Frontal cortex (tissue), 4 donors: ENCODE results near the gene RBFOX2. TPM values are rescaled to one million over a fixed set of nuclear protein-coding genes. Genes with fewer than 3 reads are reported as not detected.

Source experiments
- DNase-seq, 2 donors: peaks; one replicate each; pipeline ENCODE4 v3.0.0; 2012; ENCODE audit warnings: low spot score in 2 of 2
- FAIRE-seq: peaks from 2 replicates; lab custom pipeline; 2012; peaks lifted over from hg19 to GRCh38; lab: Jason Lieb, UNC
- total RNA-seq: library from RNA; depleted of rRNA; stranded (reverse); fragments of >200 nt; gene quantifications from one replicate; pipeline ENCODE4 v1.2.3, GENCODE V29; 2014
- donor health status: control.
- donor health status: control.
- donor health status: control.

The RBFOX2 gene
- total RNA-seq, 1 donor from 2014 or later, result 390 TPM

DNA sequence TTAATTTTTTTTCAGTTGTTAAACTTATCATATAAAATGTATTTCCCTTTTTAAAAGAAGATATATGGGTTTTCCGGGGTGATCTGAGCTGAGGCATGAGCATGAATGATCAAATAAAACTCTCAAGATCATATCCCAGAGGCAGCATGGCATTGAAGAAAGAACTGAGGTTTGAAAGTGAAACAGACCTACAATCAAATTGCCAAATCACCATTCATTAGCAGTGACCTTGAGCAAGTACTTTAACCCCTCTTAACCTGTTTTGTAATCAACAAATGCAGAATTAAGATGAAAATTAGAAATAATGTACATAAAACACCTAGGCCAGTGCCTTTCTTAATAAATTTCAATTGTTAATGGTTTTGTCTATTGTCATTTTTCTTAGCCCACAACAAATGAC lies 116.0 kb downstream of the RBFOX2 start:
- DNase-seq (no peak), FAIRE-seq (no peak)

DNA sequence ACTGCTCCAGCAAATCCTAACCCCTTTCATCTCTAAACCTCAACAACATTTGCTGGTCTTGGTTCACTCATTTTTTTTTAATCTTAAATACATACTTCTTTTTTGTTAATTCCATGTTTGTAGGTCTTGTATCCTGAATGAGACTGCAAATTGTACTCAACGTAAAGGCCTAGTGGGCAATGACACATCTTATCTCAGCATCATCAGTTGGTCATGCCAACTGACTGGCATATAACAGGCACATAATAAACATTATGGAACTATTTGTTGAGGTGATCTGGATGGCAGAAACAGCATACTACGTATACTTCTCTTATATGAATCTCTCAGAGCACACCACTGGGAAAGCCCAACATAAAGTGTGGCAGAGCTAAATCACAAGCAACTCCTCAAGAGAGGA lies 116.7 kb downstream of the RBFOX2 start:
- DNase-seq (no peak), FAIRE-seq (no peak)

DNA sequence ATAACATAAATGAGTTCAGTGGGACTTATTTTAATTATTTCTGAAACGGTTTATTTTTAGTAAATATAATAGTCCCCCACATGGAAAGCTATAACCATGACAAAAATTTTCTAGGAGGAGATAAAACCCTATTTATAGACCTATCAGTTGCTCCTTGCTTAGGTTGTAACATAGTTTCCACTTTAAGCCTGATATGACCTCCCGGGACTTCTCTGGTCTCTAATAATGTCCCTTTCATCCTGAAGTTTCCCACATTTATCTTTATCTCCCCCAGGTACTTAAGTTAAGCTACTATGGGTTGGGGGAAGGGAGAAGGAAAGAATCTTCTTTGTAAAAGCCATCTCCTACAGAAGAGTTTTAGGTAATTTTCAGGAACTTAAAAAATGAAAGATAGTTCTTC lies 117.7 kb downstream of the RBFOX2 start:
- DNase-seq (no peak), FAIRE-seq (no peak)

DNA sequence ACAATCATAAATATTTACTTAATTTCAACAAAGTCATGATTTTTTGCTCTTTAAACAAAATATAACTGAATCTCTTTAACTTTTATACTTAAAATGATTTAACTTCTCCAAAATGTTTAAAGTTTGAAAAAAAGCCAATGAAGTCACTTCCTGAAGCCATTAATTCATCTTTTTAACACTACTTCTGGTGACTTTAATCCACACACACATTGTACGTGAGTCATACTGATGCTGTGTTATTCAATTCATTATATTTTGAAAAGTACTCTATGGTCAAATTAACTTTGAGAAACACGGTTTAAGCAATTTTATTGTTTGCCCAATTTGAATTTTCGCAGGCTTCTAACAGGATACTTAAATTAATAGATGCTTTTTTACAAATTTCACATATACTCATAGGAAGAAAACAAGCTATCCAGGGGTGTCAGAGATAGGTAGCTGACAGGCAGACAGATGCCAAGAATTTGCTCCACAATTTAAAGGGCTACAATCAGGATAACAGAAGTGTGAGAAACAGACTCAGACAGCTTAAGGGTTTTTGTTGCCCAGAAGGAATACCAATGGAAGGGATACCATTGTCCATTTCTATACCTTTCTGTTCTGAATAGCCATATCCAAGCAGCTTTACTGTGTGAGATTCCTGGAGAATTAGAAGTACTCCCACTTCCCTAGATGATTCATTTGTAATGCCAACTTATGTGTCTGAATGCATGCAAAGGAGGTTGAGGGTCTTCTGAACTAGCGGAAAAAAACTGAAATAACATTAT lies 118.4 kb downstream of the RBFOX2 start:
- no peak for DNase-seq
- FAIRE-seq, result no peak

DNA sequence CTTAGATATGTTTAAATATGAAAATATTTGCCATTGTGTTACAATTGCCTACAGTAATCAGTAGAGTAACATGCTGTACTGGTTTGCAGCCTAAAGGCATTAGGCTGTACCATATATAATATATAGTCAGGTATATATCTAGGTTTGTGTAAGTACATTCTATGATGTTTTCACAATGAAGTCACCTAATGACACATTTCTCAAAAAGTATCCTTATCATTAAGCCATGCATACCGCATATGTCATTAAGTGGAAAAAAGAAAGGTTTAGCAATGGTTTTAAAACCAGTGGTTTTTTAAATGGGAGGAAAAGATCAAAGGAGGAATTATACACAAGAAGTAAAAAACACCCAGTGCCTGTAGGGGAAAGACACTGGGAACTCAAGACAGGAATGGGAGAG lies 122.7 kb downstream of the RBFOX2 start:
- FAIRE-seq (no peak), DNase-seq (no peak)

DNA sequence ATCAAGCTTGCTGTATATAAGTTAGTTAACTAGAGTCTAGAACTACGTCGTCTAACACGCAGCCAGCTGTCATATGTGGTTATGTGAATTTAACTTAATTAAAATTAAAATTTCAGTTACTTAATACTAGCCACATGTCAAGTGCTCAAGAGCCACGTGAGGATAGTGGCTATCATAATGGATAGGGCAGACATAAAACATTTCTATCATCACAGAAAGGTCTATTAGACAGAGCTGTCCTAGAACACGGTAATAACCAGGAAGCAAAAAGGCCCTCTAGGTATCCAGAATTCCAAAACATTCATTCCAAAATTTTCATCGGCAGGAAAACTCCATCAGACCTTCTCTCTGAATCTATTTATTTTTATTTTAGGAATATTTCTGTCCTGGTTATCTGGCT lies 123.9 kb downstream of the RBFOX2 start:
- FAIRE-seq, result no peak
- no peak for DNase-seq

DNA sequence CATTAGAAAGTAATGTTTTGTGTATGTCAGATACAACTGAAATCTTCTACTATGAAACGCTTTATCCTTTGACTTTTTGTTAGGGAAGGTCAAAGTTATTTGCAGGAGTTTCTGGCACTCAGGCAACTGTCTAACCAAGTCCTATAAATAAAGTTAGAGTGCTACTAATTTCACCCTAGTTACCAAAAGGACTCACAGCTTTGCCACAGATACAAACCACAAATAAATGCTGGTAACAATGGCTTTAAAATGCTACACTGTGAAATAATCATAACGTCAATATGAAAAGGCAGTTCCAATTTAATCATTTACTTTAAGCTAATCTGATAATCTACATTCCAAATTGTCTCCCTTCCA lies 124.3 kb downstream of the RBFOX2 start:
- DNase-seq (no peak), FAIRE-seq (no peak)

DNA sequence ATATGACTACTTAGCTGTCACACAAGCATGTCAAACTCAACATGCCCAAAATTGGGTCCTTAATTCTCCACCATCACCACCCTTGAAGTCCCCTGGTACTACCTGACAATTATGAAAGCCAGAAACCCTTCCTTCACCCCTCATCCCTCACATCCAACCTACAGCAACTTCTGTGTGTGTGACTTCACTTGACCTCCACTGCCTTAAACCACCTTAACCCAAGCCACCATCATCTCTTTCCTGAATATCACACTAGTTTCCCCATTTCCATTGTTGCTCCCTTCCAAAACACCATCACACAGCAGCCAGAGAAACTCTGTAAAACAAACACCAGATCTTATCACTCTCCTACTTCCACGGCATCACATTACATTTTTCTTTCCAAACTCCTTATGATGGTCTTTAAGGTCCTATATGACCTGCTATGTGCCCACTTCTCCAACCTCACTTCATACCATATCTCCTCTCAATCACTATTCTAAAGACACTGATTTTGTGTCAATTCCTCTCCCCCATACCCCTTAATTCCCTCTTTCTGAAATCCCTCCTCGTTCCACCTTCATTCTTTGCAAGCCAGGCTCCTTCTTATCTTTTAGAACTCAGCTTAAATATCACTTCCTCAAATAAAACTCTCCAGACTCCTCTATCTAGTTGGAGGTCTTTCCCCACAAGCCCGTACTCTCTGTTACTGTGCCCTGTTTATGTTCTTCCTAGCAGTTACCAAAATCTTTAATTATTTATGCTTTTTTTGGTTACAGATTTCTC lies 124.9 kb downstream of the RBFOX2 start:
- FAIRE-seq, result no peak
- no peak for DNase-seq

DNA sequence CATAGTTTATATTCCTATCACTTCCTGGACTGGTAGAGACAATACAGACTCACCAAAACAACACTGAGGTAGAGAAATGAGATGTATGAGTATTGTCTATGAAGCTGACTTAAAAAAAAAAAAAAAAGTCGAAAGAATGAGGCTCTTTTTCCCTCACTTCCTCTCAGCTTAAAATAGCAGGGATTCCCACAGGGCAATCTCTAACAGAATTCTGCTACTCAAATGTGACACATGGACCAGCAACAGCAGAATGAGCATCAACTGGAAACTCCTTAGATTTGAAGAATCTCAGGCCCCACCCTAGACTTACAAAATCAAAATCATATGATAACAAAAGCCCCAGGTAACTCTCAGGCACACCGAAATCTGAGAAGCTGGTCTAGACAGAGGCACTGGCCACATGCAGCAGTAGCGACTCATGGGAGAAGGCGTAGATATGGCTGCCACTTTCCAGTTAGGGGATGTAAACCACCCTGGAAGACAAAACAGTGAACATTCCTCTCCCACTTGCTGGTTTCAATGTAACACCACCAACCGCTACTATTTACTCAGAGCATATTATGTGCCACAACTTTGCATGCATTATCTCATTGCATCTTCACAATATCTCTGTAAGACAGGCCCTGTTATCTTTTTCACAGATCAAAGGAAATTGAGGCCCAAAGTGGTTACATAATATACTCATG lies 128.0 kb downstream of the RBFOX2 start:
- DNase-seq (no peak), FAIRE-seq (no peak)

DNA sequence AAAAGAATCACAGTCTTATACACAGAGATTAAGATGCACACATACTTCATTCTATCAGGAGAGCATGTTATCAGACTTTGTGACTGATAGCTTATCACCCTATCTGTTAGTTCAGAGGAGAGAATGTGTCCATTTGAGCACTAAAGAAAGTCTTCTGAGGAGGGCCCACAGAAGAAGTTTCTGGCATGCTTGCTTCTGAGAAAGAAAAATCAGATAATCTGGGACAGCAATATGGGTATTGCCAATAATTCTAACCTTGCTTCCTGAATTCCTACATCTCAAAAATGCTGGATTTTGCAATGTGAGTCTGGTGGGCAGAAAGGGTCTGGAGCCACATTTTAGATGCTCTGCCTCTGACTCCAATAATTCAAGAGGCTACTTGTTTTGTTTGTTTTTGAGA lies 128.9 kb downstream of the RBFOX2 start:
- DNase-seq, result no peak
- no peak for FAIRE-seq

DNA sequence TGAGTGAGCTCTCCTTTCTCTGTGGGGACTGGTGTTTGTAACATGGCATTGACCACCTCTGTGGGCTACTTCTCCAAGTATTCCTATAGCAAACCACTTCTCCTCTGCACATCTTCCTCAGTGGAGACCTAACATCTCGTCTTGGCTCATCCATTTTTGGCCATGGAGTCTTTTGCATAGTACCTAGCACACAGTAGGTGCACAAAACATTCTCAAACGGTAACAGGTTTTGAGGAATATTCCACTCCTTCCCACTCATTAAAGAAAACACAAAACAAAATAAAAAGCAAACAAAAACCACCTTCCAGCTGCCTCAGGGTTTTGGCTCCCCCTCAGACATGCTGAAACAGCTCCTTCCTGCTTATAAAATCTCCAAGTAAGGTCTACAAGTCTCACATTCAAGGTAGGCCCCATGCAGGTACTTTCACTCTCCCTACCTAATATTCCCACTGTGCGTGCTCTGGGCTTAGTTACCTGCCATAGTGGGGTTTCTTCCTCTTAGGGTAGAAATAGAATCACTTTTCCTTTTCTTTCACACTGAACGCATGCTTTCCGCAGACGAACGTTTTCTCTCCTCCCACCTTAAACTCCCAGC lies 132.4 kb downstream of the RBFOX2 start:
- no peak for FAIRE-seq
- no peak for DNase-seq

DNA sequence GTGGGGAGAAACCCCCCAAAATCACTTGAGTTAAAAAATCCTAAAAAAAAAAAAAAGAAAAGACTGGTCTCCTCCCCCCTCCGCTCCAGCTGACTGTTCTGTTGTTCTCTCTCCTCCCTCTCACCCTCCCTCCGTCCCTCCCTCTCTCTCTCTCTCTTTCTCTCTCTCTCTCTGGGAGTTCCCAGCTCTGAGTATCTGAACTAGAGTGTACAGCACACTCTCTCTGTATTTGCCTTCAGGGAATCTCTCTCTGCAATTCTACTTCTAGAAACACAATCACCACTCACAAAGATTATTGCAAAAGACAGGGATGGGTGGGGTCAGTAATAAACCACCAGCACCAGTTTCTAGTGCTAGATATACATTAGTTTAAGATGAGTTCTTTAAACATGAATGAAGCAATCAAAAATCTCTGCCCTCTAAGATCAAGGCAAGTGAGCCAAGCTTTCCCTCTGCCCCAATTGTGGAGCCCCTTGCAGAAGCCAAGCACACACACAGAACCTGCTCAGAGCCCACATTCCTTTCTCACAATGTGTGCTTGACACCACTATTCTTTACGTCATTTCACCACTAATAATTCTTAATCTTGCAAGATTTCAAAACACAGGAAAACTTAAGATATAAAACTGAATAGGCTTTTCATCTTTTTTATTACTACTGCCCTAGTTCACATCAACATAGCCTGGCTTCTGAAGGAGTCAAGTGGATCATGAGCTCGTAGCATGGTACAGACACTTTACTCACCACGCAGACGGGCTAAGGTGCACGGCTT lies 133.5 kb downstream of the RBFOX2 start:
- FAIRE-seq, result no peak
- DNase-seq, result no peak

DNA sequence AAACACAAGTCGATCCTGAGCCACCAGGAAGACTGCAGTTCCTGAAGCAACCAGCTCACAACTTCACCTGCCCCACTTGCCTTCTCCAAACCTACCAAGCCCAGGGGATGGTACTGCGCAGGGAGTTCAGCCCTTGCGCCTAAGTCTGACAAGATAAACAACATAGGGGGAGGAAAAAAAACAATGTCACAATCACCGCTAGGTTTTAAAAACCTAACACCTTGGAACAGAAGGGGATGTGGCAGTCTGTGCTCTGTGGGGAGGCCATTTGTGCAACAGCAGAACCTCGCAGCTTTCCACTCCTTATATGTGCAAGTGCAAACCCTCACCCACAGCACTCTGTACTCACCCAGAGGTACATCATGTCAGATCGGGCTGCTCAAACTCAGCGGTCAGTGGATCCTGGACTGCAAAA lies 134.2 kb downstream of the RBFOX2 start:
- DNase-seq (no peak), FAIRE-seq (no peak)

DNA sequence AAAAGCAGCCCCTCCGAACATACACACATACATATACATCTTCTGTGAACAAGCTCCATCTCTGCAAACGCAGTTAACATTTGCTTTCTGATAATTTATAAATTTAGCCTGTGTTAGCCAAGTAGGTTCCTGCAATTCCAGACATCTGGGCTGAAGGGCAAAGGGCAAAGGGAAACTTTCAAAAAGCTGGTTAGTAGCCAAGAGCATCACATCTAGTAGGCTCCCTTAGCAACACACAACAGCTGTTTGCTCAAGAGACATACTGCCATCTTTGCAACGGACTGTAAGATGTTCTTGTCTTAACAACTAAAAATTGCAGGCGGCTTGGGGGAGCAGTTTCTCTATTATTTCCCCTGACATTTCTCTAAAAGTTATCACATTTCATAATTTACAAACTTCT lies 134.9 kb downstream of the RBFOX2 start:
- FAIRE-seq (no peak), DNase-seq (no peak)

DNA sequence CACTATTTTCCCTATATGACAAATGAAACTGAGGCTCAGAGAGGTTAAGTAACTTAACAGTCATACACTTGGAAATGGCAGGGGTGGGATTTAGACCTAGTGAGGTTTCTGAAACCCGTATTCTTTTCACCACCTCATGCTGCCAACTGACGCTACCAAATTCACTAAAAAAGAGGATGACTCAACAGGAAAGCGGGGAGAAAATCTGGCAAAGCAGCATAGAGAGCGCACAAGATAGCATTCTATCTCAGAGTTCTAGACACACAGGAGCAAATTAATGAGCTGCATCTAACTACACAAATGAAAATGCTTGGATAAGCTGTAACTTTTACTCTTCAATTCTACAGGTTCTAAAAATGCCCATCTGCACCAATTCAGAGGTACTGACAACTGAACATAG lies 136.4 kb downstream of the RBFOX2 start:
- DNase-seq (no peak), FAIRE-seq (no peak)

DNA sequence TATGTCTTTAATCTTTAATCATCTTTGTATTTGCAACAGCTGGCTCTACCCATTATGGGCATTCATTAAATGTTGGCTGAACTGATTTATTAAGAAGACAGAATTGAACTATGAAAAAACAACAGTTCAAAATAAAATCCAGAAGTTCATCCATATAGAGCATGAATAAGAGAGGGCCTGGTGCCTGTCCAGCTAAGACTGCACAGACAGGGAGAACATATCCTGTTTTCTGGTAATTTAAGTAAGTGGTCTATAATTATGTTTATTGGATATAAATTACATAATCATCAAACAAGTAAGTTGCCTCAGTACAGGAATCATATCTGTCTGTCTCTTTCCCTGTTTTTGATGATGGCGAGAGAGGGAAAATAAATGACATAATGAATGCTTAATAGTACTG lies 137.2 kb downstream of the RBFOX2 start:
- DNase-seq (no peak), FAIRE-seq (no peak)

DNA sequence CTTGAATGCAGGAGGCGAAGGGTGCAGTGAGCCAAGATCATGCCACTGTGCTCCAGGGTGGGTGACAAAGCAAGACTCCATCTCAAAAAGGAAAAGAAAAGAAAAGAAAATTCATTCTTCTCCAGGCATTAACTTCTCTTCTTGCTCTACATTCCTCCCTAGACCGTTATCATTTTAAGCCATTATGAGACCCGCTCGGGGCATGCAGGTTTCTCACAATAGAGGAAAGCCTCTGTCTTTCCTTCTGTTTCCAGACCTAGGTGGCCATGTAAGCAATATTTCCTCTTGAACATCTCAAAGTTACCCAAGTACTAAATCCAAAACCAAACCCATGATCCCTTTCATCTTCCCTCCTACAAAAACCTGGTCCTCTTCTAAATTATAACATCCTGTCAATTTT lies 139.6 kb downstream of the RBFOX2 start:
- FAIRE-seq, result no peak

DNA sequence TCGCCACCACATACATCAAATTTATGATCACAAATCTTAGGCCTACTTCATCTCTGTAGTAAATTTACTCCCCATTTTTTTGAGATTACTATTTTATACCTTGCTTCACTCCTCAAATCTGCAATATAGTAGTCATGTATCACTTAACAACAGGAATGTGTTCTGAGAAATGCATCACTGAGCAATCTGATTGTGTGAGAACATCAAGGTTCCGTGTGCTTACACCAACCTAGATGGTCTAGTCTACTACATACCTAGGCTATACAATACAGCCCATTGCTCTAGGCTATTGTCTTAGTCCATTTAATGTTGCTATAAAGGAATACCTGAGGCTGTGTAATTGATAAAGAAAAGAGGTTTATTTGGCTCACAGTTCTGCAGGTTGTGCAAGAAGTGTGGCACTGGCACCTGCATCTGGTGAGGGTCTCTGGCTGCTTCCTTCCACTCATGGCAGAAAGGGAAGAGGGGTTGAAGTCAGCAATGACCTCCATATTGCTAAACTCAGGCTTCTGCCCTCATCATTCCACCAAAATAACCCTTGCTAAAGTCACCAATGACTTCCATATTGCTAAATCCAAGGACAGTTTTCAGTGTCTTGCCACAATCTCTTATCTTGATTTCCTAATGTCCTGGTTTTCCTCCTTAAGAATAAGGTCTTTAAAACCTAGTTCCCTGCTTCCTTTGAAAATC lies 140.3 kb downstream of the RBFOX2 start:
- FAIRE-seq, result no peak
- DNase-seq, result no peak

More for the DNA sequence above, 139.6 kb downstream of the RBFOX2 start:
- DNase-seq, result no peak

DNA sequence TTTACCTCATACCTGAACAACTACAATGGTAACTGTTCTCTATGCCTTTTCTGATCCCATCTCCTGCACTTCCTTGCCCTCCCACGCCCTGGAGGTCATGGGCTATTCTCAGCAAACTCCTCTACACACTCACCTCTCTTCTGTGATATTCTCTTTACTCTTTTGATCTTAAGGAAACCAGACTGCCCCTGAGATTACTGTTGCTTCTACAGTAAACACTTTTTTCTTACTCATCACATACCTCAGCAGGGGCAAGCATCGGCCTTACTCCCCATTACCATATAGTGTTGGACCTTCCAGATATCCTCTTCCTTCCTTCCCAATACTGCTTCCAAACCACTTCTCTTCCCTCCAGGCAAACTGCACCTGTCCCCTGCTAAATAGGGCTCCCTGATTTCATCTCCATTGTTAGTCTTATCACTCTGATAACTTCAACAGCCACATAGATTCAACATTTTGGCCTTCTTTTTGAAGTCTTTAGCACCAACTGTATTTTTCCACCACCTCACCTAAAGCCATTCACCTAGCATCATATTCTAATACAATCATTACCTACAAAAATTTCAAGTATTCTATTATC lies 141.2 kb downstream of the RBFOX2 start:
- no peak for DNase-seq
- FAIRE-seq, result no peak
